GM12891 (cell line): Measurements from ENCODE around the gene TMC1.

Source experiments
- DNase-seq: peaks from one replicate; pipeline ENCODE4 v3.0.0; 2011; ENCODE audit warnings: low spot score; ENCODE audit not compliant: insufficient read length
- FAIRE-seq: peaks from 2 replicates; lab custom pipeline; 2011; peaks lifted over from hg19 to GRCh38; lab: Jason Lieb, UNC
- PAX5 ChIP-seq: IDR thresholded peaks from 2 replicates; pipeline ENCODE4 v1.6.1; 2011; ENCODE audit warnings: low read length, moderate library complexity, mild to moderate bottlenecking; ENCODE audit not compliant: insufficient read depth, severe bottlenecking
- POLR2A ChIP-seq: IDR thresholded peaks from 2 replicates; pipeline ENCODE4 v1.6.1; 2011; ENCODE audit warnings: low read depth, low read length, control low read depth
- POLR2AphosphoS5 ChIP-seq: IDR thresholded peaks from 2 replicates; pipeline ENCODE4 v1.6.1; 2011; ENCODE audit warnings: low read depth, low read length, control low read depth
- POU2F2 ChIP-seq: IDR thresholded peaks from 2 replicates; pipeline ENCODE4 v1.6.1; 2011; ENCODE audit warnings: low read depth, mild to moderate bottlenecking, control low read depth, low read length, moderate library complexity
- SPI1 ChIP-seq: IDR thresholded peaks from 2 replicates; pipeline ENCODE4 v1.6.1; 2011; ENCODE audit warnings: low read depth, low read length, control low read depth
- TAF1 ChIP-seq: IDR thresholded peaks from 2 replicates; pipeline ENCODE4 v1.6.1; 2011; ENCODE audit warnings: low read depth, low read length, control low read depth

TMC1 gene

GRCh38 chr9:72526901-72527800 is 5.7 kb downstream of the TMC1 start:
- TF ChIP-seq POLR2AphosphoS5 (peak; percentile 56; the same call in 1 of the 2 replicates), POU2F2 (peak; percentile 80), PAX5 (peak; percentile 47), SPI1 (no peak), TAF1 (0 out of 2 replicates have a peak, but pooled peaks have one; percentile 26), POLR2A (peak; percentile 69)
- DNase-seq (no peak), FAIRE-seq (peak; percentile 79)

DNA sequence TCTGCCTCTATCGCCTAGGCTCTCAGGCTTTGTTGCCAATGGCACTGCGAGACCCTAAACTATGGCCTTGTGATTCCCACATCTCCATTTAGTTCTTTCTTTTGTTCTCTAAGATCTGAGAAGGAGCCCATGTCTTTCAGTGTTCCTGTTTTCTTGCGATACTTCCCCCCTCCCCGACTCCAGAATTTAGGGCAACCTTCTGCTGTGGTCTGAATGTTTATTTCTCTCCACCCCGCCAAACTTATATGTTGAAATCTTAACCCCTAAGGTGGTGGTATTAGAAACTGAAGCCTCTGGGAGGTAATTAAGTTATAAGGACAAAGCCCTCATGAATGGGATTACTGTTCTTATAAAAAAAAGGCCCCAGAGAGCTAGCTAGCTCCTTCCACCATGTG is 6.4 kb downstream of the TMC1 start:
- DNase-seq, result no peak
- FAIRE-seq, result no peak

DNA sequence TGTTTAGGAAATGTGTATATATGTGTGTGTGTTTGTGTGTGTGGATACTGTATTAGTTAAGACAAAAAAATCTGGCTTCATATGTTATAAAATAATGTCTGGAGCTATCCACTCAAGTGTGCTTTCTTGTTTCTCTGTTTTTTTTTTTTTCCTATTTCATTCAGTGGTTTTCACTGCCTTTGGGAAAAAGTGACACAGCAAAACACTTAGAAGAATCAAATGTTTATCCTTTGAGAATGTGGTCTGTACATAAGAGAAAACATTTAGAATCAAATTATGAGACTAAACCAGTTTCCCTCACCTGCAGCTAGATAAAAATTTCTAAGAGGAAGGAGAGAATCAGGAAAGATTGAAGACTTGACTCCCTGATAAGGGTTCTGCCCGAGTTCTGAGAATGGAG is 8.1 kb downstream of the TMC1 start:
- FAIRE-seq, result no peak
- no peak for DNase-seq
- TF ChIP-seq POLR2A, result no peak
- no peak for TF ChIP-seq SPI1
- no peak for TF ChIP-seq POU2F2
- TF ChIP-seq POLR2AphosphoS5, result no peak
- TF ChIP-seq PAX5, result no peak
- TF ChIP-seq TAF1, result no peak

More for the DNA sequence above, 6.4 kb downstream of the TMC1 start:
- TF ChIP-seq TAF1, result no peak
- TF ChIP-seq SPI1, result no peak
- TF ChIP-seq PAX5, result no peak
- TF ChIP-seq POLR2AphosphoS5, result no peak
- TF ChIP-seq POU2F2, result no peak
- TF ChIP-seq POLR2A, result no peak

DNA sequence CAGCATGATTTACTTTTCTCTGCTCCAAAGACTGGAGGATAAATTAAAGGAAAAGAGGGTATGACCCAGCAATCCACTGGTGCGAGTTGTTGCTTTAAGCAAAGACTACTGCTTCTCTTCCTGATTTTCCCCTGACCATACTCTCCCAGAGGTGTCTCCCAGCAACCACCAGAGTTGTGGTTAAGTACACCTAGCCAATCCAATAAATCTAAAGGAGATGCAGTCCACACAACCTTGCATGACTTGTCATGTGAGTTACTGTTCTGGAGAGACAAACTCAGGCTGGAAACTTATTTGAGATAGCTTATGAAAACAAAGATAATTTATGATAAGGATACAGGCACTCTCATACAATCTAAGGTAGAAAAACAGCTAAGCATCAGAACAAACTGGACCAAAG is 11.9 kb downstream of the TMC1 start:
- FAIRE-seq (no peak), DNase-seq (no peak)
- no peak for TF ChIP-seq TAF1
- TF ChIP-seq PAX5, result no peak
- TF ChIP-seq POLR2AphosphoS5, result no peak
- no peak for TF ChIP-seq POU2F2
- no peak for TF ChIP-seq POLR2A
- no peak for TF ChIP-seq SPI1

DNA sequence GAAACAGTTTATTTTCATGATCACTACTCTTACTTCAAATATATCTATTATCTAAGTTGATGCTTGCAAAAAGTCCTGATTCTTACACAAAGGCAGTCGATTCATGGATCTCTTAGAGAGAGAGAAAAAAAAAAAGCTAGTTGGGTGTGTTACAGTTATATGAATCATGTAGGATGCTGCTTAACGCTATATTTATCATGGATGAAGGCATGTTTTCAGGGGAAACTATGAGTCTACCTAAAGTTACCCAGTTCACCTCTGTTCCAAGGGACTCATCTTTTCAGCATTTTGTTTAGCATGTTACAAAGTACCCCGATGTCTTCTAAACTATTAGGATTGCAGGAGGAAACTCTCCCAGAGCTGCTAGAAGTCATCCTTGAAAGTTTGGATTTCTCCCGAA is 13.5 kb downstream of the TMC1 start:
- FAIRE-seq, result no peak
- no peak for DNase-seq
- TF ChIP-seq POLR2AphosphoS5 (no peak), POLR2A (no peak), SPI1 (no peak), TAF1 (no peak), POU2F2 (no peak), PAX5 (no peak)

- no peak for TF ChIP-seq POU2F2
- no peak for TF ChIP-seq TAF1
- no peak for TF ChIP-seq SPI1
- TF ChIP-seq POLR2AphosphoS5, result no peak
- TF ChIP-seq POLR2A, result no peak
- no peak for TF ChIP-seq PAX5
- FAIRE-seq, result no peak
- DNase-seq, result no peak
Measured at GRCh38 chr9:72537011-72537545, 15.7 kb downstream of the TMC1 start.

DNA sequence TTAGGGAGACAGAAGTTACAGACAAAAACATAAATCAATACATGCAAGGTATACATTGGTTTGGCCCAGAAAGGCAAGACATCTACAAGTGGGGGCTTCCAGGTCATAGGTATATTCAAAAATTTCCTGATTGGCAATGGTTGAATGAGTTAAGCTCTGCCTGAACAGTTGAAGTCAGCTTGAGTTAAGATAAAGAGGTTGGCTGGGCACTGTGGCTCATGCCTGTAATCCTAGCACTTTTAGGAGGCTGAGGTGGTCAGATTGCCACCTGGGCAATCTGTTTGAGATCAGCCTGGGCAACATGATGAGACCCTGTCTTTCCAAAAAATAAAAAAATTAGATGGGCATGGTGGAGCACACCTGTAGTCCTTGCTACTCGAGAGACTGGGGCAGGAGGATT is 16.3 kb downstream of the TMC1 start:
- no peak for DNase-seq
- TF ChIP-seq TAF1 (no peak), POU2F2 (no peak), POLR2A (no peak), PAX5 (no peak), POLR2AphosphoS5 (no peak), SPI1 (no peak)
- FAIRE-seq, result no peak

- DNase-seq (no peak), FAIRE-seq (no peak)
- TF ChIP-seq PAX5, result no peak
- no peak for TF ChIP-seq POLR2A
- no peak for TF ChIP-seq POLR2AphosphoS5
- no peak for TF ChIP-seq POU2F2
- TF ChIP-seq TAF1, result no peak
- no peak for TF ChIP-seq SPI1
Measured at GRCh38 chr9:72538921-72539702, 17.7 kb downstream of the TMC1 start.
